HCT116 (cell line): ENCODE data around the gene PIK3CD.

Experiments
- EZH2 ChIP-seq: fragments of 200-600 bp; sonication (generic); IDR thresholded peaks from 2 replicates; pipeline ENCODE4 v1.6.1; 2017; ENCODE audit warnings: antibody characterized with exemption, mixed run types
- POLR2A ChIP-seq: IDR thresholded peaks from 2 replicates; pipeline ENCODE4 v1.7.0; 2011; ENCODE audit warnings: borderline replicate concordance; ENCODE audit not compliant: insufficient read depth, insufficient read length; ENCODE audit errors: extremely low read depth

DNA sequence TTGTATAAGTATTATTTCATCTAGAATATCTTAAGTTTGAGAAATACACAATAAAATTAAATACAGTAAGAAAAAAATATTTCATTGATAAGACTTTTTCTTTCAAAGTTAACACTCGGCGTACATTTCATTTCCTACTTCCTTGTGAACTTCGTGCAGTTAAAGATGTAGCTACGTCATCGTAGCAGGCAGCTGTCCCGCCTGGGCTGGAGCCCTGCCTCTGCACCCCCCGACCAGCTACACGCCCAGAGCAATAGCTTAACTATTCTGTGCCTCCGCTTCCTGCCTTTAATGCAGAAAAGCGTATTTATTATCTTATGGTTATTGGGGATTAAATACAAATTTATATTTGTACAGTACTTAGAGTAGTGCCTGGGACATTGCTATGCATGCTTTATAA lies 118.8 kb downstream of the PIK3CD start:
- TF ChIP-seq EZH2 (no peak), POLR2A (no peak)
